ENCODE data around the gene ELOB. TPM values are rescaled to one million over a fixed set of nuclear protein-coding genes. Genes with fewer than 3 reads are reported as not detected.

The ELOB gene
- 200 and 262 TPM in 2 replicates for total RNA-seq (2014; rRNA removed; shearing (Covaris generic))

- peak; percentile 90 for DNase-seq (ENCODE audit: low read depth)
Measured at GRCh38 chr16:2777231-2777902, at the start of gene ELOB. Gene ELOB (minus strand): TSS chr16:2777280. CDS start chr16:2777239, 41 bp downstream.

GRCh38 chr16:2825906-2826305, 48.8 kb upstream of the ELOB start:
- no peak for DNase-seq (ENCODE audit: low read depth)

- no peak for DNase-seq (ENCODE audit: low read depth)
Measured at GRCh38 chr16:2825049-2825742, 48.1 kb upstream of the ELOB start.

- DNase-seq (ENCODE audit: low read depth), result no peak
Measured at GRCh38 chr16:2824626-2825025, 47.5 kb upstream of the ELOB start.

GRCh38 chr16:2822496-2822895, 45.4 kb upstream of the ELOB start:
- DNase-seq (ENCODE audit: low read depth), result no peak

- no peak for DNase-seq (ENCODE audit: low read depth)
Measured at GRCh38 chr16:2822158-2822495, 45.0 kb upstream of the ELOB start.

GRCh38 chr16:2821487-2822157, 44.5 kb upstream of the ELOB start:
- no peak for DNase-seq (ENCODE audit: low read depth)

- no peak for DNase-seq (ENCODE audit: low read depth)
Measured at GRCh38 chr16:2820836-2821486, 43.9 kb upstream of the ELOB start.

GRCh38 chr16:2819939-2820835, 43.1 kb upstream of the ELOB start:
- DNase-seq (ENCODE audit: low read depth), result no peak

- no peak for DNase-seq (ENCODE audit: low read depth)
Measured at GRCh38 chr16:2819179-2819938, 42.3 kb upstream of the ELOB start.

- no peak for DNase-seq (ENCODE audit: low read depth)
Measured at GRCh38 chr16:2818272-2818876, 41.3 kb upstream of the ELOB start.

GRCh38 chr16:2817340-2818271, 40.5 kb upstream of the ELOB start:
- DNase-seq (ENCODE audit: low read depth), result no peak

- DNase-seq (ENCODE audit: low read depth), result no peak
Measured at GRCh38 chr16:2816751-2817339, 39.8 kb upstream of the ELOB start, which contains the start of gene PRSS21. Gene PRSS21 (plus strand): TSS chr16:2817237. CDS start chr16:2817269, 32 bp downstream.

GRCh38 chr16:2815299-2815771, 38.3 kb upstream of the ELOB start:
- no peak for DNase-seq (ENCODE audit: low read depth)

- DNase-seq (ENCODE audit: low read depth), result no peak
Measured at GRCh38 chr16:2814551-2815298, 37.6 kb upstream of the ELOB start.

GRCh38 chr16:2813771-2814221, 36.7 kb upstream of the ELOB start:
- DNase-seq (ENCODE audit: low read depth), result no peak

GRCh38 chr16:2811703-2812471, 34.8 kb upstream of the ELOB start:
- DNase-seq (ENCODE audit: low read depth), result no peak
